GM21786 (cell line): ENCODE results near the gene GPHN.

ENCODE experiments used
- ATAC-seq: cut with Tn5 transposase; IDR thresholded peaks from one replicate; pipeline ENCODE4 v1.9.1; 2021; ENCODE audit not compliant: unreplicated experiment

The GPHN gene

DNA sequence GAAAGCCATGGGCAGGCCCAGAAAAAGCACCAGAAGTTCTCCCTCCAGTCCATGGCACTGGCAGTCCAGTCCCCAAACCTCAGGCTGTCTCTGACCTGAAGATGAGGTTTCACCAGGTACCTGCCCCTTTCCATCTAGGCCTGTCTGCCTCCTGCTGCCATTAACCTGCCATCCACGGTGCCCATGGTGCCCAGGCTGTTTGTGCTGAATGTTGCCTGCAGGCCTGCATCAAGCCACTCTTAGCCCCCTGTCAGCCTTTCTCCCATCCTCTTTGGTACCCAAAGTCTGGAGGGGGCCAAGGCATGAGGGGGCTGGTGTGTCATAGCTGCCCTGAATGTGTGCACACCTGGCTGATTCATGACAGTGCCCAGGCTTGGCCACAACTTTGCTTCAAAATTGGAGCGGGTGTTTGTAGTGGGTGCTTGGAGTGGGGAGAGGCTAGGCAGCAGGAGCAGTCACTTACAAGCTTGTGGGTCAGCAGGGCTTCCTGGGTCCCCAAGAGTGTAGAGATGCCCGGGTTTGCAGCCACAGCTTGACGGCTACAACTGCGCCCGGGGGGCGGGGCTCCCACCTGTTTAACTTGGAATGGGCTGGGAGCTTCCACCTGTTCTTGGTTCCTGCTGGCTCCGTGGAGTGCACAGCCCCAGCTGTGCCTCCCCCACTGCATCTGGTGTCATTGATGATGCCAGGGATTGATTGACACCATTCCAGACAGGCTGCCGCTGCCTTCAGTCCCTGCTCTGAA is 88.5 kb downstream of the GPHN start:
- ATAC-seq = no peak

DNA sequence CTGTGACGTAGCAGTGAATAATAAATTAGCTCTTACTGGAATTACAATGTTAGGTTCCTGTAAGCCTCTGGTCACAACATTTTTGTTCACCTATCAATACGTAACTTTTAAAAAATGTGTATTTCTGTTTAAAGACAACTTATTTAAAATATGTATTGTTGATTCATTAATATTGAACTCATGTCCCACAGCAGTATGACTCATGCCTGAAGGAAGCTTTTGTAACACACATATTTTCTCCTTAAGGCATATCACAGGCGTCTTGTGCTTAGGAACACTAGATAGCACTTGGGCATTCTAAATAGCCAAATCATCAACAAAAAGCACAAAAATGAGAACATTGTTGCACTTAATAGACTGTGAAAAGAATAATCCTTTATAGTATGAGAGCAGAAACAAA is 92.5 kb downstream of the GPHN start:
- no peak for ATAC-seq

DNA sequence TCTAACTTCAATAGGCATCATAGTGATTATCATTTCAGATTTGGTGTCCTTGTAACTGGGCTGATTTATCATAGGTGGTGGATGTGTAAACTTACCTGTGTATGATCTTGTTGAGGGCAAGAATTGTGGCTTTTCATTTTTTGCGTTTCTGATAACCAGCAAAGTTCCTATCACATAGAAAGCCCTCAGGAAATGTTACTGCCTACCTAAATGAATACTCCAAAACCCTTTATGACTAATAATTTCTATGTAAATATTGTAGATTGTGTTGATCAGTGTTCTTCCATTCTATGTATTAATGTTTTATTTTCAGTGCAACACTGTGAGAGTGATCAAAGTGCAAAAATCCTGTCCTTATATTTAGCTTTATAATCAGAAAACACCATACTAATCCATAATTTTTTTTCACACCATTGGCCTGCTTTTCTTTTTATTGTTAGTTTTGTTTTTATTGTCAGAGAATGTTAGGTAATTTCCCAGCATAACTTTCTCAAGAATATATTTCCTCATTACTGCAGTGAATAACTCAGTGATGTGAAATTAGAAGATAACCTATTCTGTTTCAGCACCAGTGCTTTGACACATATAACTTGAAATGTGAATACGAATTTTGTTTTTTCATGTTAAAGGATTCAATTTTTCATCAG is 94.1 kb downstream of the GPHN start:
- peak; percentile 47 for ATAC-seq

DNA sequence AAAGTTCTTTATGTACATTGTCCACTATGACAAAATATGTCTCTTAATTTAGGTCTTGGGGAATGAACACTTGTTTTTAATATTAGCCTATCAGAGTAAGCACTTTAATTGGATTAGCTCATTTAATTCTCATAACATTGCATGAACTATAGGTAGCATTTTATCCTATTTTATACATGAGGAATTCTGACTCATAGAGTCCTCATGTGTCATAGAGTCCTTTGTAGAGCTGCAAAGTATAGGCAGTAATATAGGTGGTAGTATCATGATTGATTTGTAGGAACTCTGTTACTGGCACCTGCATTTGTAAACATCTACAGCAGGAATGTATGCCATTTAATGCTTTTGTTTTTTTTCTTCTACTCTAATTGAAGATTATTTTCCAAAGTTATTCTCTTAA is 96.0 kb downstream of the GPHN start:
- ATAC-seq = no peak

DNA sequence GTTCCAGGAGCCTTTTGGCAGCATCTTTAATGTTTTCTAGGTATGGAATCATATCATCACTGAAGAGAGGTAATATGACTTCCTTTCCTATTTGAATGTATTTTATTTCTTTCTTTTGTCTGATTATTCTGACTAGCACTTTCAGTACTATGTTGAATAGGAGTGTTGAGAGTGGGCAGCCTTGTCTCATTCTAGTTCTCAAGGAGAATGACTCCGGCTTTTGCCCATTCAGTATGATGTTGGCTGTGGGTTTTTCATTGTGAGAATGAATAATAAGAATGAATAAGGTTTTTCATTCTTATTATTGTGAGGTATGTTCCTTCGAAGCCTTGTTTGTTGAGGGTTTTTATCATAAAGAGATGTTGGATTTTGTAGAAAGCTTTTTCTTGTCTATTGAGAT is 98.9 kb downstream of the GPHN start:
- no peak for ATAC-seq

DNA sequence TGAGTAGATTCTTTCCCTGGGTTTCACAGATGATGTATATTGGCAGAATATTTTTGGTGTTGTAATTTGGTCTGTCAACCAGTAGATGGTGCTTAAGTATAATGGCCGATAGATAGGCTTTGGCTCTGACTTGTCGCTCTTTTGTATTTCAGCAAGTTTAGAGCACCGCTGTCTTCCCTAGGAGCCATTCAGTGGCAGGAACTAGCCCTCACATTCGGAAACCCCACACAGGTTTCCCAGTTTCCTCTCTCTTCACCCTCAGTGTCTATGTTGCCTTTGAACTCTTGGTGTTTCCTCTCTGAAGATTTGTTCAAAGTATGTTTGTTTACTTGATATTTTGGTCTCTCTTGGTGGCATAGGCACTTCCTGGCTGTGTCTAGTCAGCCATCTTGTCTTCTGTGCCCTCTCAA is 102.2 kb downstream of the GPHN start:
- no peak for ATAC-seq

DNA sequence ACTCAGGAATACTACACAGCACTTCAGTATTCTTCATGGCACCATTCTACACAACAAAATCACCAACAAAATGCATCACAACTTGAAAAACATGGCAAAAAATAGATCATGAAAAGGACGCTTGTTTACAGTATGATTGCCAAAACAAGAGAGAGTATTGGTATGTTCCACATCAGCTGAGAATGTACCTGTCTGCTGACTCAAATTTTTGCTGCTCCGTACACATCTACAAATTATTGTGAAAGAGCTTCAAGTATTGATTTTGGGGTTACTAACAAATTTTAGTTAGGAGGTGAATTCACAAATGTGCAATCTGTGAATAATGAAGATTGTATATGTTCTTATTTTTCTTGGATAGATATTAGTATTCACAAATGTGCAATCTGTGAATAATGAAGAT is 105.4 kb downstream of the GPHN start:
- ATAC-seq = no peak

DNA sequence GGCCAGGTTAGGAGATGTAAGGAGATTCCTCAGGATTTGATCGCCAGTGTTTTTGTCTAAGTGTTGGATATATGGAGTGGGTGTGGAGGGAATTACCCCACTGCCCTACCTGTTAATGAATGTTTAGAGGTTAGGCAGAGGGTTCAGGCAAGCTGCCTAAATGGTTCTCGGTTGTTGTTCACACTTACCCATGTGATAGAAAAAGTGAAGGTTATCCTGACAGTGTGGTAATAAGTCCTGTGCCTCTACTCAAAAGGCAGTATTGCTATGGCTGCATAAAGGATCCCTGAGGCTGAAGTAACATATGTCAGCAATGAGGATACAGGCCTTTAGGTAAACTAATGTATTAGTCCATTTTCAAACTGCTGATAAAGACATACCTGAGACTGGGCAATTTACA is 112.0 kb downstream of the GPHN start:
- ATAC-seq = peak; percentile 45

DNA sequence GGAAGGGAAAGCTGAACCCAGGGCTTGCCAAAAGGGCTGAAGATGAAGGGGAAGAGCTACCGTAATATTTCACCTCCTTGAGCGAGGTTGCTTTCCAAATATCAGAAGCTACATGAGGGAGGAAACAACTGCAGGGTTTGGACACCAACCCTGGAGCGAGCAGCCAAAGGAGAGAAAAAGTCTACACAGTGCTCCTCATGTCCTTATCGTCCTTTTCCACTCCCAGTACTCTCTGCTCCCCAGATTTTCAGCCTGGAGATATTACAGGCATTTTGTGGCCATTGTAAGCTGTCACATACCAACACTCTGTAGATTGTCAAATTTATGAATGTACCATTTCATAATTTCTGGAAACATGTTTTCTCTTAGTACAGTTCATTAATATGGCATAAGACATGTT is 115.9 kb downstream of the GPHN start:
- no peak for ATAC-seq

DNA sequence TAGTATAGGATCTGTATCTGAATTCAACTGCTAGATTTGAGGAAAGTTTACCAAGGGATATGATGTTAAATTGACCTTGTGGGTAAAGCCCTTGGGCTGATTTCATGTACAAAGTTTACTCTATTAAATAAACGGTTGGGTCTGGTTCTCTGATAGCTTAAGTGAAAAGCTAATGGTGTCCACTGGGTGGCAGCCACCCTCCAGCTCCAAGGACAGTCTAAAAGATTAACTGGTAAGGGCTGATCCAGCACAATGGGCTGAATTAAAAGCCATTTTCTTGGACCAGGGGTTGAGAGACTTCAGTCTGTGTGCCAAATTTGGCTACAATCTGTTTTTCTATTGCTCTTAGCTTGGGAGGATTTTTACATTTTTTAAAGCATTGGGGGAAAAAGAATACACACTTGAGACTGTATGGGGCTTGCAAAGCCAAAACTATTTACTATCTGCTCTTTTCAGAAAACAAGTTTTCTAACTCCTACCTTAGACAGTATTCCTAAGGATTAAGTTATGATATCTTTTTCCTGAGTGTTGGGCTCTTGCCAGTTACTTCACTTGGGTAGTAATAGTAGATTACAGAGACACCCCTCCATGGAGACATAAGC is 116.5 kb downstream of the GPHN start:
- ATAC-seq = no peak

DNA sequence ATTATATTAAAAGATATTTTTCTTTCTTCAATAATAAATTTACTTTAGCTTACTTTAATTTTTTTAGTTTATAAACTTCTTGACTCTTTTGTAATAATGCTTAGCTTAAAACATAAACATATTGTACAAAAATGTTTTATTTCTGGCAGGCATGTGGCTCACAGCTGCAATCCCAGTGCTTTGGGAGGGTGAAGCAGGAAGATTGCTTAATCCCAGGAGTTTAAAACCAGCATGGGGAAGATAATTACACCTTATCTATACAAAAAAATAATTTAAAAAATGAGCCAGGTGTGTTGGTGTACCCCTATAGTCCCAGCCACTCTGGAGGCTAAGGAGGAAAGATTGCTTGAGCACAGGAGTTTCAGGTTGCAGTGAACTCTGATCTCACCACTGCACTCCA is 120.7 kb downstream of the GPHN start:
- no peak for ATAC-seq

DNA sequence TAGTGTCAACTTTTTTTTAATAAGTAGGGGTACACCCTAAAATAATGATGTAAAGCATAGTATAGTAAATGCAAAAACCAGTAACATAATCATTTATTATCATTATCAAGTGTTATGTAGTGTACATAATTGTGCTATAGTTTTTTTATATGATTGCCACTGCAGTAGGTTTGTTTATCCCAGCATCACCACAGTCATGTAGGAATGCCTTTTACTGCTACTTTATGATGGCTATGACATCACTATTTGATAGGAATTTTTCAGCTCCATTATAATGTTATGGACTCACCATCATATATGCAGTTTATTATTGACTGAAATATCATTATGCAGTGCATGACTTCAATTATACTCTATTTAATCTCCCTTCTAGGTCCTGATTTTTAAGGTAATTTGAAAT is 121.6 kb downstream of the GPHN start:
- ATAC-seq = no peak

DNA sequence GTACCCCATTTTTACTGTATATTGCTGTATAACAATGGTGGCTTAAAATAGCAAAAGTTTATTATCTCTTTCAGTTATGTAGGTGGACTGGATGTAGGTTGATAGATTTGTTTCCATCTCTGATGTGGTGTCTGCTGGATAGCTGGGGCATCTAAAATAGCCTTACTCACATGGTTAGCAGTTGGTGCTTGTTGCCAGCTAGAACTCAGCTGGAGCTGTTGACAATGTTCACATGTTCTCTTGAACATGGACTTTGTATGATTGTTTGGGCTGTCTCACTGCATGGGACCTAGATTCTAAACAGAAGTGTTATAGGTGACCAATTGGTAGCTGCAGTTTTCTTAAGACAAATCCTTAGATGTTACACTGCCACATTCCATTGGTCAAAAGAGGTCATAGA is 126.9 kb downstream of the GPHN start:
- no peak for ATAC-seq

DNA sequence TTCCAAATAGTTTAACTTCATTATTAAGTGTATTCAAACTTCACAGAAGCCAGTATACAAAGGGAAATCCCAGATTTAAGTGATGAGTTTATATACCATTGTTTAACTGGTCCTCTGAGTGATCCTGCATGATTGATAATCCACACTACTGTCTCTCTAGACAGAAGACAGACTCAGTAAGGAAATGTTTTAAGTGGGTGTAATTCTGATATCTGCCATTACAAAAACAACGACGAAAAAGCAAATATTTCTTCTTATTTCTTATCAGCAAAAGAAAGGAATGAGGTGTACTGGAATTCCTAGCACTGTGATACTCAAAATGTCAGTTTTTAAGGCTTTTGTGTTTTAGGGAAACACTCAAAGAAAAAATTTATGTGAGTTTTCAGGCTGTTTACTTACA is 127.5 kb downstream of the GPHN start:
- ATAC-seq = no peak

DNA sequence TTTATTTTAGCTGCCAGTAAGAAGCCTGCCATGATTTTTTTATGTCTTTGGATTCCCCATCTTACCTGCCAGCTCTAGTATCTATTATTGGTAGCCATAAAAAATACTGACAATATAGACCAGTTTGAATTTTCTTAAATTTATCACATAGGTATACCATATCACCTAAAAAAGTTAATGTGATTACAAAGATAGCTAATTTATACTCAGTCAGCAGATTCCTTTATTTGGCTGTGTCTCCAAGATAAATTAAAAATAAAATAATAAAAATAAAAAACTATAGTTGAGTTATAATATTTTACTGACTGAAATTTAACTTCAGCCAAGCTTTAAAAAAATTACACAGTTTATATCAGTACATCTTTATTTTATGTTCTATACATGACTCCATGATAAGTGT is 128.3 kb downstream of the GPHN start:
- no peak for ATAC-seq

DNA sequence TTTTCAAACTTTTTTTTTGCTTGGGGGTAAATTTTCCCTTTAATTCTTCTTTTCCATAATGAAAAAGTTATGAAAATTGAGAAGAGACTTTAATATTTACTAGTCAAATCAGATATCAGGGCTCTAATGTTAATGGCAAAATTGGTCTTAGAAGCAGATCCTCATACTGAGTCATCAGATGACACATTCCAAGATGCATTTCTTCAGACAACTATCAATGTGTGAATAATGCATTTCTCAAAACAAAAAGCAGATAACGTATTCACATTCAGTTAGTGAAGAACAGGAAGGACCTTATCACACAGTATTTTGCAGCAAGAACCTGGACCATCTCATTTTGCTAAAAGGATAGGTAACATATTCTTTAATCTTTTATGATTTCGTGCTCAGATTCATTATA is 130.7 kb downstream of the GPHN start:
- no peak for ATAC-seq

DNA sequence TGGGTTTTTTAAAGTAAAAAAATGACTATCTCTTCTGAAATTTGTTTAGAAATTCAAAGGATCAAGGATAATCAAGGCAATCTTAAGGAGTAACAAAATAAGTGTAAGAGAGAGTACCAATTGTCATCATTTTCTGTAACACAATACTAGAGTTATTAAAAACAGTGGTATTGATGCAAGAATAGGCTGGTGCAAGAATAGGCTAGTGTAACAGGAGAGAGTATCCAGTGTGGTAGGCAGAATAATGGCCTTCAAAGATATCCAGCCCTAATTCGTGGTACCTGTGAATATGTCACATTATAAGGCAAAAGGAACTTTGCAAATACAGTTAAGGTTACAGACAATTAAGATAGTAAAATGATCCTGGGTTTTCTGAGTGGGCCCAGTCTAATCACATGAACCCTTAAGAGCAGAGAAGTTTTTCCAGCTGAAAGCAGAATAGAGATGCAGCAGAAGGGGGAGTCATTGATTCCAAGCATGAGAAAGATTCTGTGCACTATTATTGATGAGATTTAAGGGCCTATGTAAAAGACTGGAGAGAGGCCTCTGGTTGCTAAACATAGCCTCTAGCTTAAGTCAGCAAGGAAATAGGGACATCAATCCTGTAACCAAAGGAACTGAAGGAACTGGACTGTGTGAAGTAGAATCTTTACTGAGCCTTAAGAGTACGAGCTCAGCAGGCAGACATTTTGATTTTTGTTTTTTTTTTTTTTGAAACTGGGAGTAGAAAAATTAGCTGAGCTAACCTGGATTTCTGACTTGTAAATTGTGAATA is 134.1 kb downstream of the GPHN start:
- no peak for ATAC-seq

DNA sequence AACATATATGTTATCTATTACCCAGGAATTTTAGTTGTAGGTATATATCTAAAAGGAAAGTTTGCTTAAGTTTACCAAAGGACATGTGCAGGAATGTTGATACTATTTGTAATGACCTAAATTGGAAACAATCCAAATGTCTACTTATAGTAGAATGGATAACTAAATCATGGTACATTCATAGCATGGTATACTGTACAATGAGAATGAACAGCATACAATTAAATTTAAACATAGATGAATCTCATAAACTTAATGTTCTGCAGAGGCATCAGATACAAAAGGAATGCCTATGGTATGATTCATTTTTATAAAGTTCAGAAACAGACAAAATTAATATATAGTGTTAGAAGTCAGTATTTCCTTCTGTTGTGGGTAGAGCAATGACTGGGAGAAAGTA is 135.4 kb downstream of the GPHN start:
- no peak for ATAC-seq

DNA sequence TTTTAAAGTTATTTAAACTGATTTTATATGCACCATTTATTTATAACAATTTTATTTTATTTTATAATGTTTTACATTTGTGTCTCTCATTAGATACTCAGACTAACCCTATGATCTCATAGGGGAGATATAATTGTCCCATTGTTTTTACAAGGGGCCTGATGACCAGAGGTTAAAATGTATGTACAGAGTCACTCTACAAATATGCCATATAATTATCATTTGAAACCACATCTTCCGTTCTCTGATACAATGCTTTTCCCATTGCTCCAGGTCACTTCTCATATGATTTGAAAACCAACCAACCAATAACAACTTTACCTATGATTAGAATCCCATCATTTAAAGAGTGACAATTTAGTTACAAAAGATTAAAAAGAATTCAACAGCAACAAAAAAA is 137.8 kb downstream of the GPHN start:
- ATAC-seq = no peak

DNA sequence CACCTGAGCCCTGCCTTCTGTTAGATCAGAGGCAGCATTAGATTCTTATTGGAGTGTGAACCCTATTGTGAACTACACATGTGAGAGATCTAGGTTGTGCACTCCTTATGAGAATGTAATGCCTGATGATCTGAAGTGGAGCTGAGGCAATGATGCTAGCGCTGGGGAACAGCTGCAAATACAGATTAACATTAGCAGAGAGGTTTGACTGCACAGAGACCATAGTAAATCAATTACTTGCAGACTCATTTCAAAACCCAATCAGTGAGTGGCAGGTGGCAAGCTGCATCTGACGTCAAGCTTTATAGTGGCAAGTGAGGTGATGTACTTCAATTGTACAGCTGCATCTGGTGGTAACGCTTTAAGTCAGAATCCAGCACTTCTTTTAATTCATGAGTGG is 141.6 kb downstream of the GPHN start:
- ATAC-seq = peak; percentile 71

DNA sequence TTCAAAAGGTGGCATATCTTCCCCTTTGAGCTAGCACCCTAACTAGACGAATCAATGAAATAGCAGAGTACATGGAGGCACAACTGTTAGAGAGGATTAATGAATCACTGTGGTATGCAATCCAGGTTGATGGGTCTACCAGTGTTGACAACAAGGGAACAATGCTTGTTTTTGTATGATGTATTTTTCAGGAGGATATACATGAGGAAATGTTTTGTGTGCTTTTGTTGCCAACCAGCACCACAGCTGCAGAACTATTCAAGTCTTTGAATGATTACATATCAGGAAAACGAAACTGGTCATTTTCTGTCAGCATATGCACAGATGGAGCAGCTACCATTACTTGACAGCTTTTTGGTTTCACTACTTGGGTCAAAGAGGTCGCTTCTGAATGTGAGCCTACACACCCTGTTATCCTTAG is 142.6 kb downstream of the GPHN start:
- peak; percentile 36 for ATAC-seq
